ENCODE results near the gene RALGPS1.

RALGPS1 gene

GRCh38 chr9:127216210-127216887, 301.8 kb downstream of the RALGPS1 start:
- no peak for TF ChIP-seq CTCF (IDR thresholded peaks at IDR 0.05)

GRCh38 chr9:127216888-127217217, 302.3 kb downstream of the RALGPS1 start:
- no peak for TF ChIP-seq CTCF (IDR thresholded peaks at IDR 0.05)

GRCh38 chr9:127218818-127219217, 304.2 kb downstream of the RALGPS1 start:
- no peak for TF ChIP-seq CTCF (IDR thresholded peaks at IDR 0.05)

GRCh38 chr9:127219520-127219919, 304.9 kb downstream of the RALGPS1 start:
- no peak for TF ChIP-seq CTCF (IDR thresholded peaks at IDR 0.05)

GRCh38 chr9:127221695-127222094, 307.1 kb downstream of the RALGPS1 start:
- no peak for TF ChIP-seq CTCF (IDR thresholded peaks at IDR 0.05)

GRCh38 chr9:127222388-127223095, 308.0 kb downstream of the RALGPS1 start:
- TF ChIP-seq CTCF (IDR thresholded peaks at IDR 0.05) = no peak

GRCh38 chr9:127223266-127223665, 308.7 kb downstream of the RALGPS1 start:
- TF ChIP-seq CTCF (IDR thresholded peaks at IDR 0.05) = no peak
